HepG2 (cell line): ENCODE data around the gene ZMYM3. TPM values are rescaled to one million over a fixed set of nuclear protein-coding genes. Genes with fewer than 3 reads are reported as not detected.

Source experiments
- ARID4A ChIP-seq: sonication (generic); formaldehyde crosslinking; IDR thresholded peaks from 2 replicates; pipeline ENCODE4 v1.5.0; 2020; ENCODE audit warnings: mild to moderate bottlenecking, missing genetic modification reagents, borderline replicate concordance
- GTF3A ChIP-seq: sonication (generic); formaldehyde crosslinking; conservative IDR thresholded peaks from 2 replicates; pipeline ENCODE4 v1.4.0; 2020; ENCODE audit warnings: mild to moderate bottlenecking, missing genetic modification reagents
- HMG20A ChIP-seq: IDR thresholded peaks from 2 replicates; pipeline ENCODE4 v1.6.1; 2016; ENCODE audit warnings: borderline replicate concordance
- HNF4G ChIP-seq, 2 experiments: sonication (generic) in 1 of 2; formaldehyde crosslinking in 1 of 2; IDR thresholded peaks; 2 replicates each; pipeline versions ENCODE4 v1.4.0 to v1.6.1; 2011 to 2020; ENCODE audit warnings: borderline replicate concordance in 2 of 2, low read depth in 2 of 2, mild to moderate bottlenecking in 2 of 2, low read length in 1 of 2, missing genetic modification reagents in 1 of 2, moderate library complexity in 1 of 2
- MED8 ChIP-seq: sonication (generic); formaldehyde crosslinking; IDR thresholded peaks from 2 replicates; pipeline ENCODE4 v1.8.1; 2023; ENCODE audit warnings: mild to moderate bottlenecking, missing genetic modification reagents; ENCODE audit not compliant: insufficient replicate concordance
- NONO ChIP-seq, 2 experiments: fragments of 450-650 bp in 1 of 2; sonication (generic) in 1 of 2; formaldehyde crosslinking in 1 of 2; IDR thresholded peaks in 1 of 2; conservative IDR thresholded peaks in 1 of 2; 2 replicates each; pipeline versions ENCODE4 v1.6.1 to v1.8.0; 2017 to 2022; ENCODE audit warnings: mild to moderate bottlenecking in 1 of 2, missing genetic modification reagents in 1 of 2, moderate library complexity in 1 of 2
- U2AF1 ChIP-seq: fragments of 200-400 bp; formaldehyde crosslinking; optimal IDR thresholded peaks from 2 replicates; pipeline ENCODE3; 2017; ENCODE audit warnings: mild to moderate bottlenecking, low read depth, low read length
- ZNF280B ChIP-seq: sonication (generic); formaldehyde crosslinking; IDR thresholded peaks from 2 replicates; pipeline ENCODE4 v1.5.0; 2020; ENCODE audit warnings: missing genetic modification reagents, mild to moderate bottlenecking, borderline replicate concordance
- ZNF646 ChIP-seq: sonication (generic); formaldehyde crosslinking; IDR thresholded peaks from 2 replicates; pipeline ENCODE4 v1.9.0; 2021; ENCODE audit warnings: mild to moderate bottlenecking, missing genetic modification reagents
- ZNF782 ChIP-seq: sonication (generic); formaldehyde crosslinking; IDR thresholded peaks from 2 replicates; pipeline ENCODE4 v1.4.0; 2020; ENCODE audit warnings: missing genetic modification reagents, mild to moderate bottlenecking, borderline replicate concordance
- polyA plus RNA-seq, 8 experiments: library from polyadenylated mRNA; depleted of rRNA in 3 of 8; stranded (reverse) in 7 of 8; unstranded in 1 of 8; fragments of >200 nt; fragmentation: Illumina TruSeq in 4 of 8; extraction: Trizol in 4 of 8; gene quantifications; 2 replicates each; pipeline versions ENCODE4 v1.2.1 to v1.2.3, GENCODE V29; 2011 to 2016; ENCODE audit warnings: low read depth in 4 of 8, missing spikeins in 1 of 8, mixed read lengths in 1 of 8; ENCODE audit not compliant: insufficient read depth in 1 of 8
- total RNA-seq, 5 experiments: library from RNA; depleted of rRNA; stranded (reverse); fragments of >200 nt; fragmentation: Illumina TruSeq; extraction: Trizol; gene quantifications; 2 replicates each; pipeline ENCODE4 v1.2.3, GENCODE V29; 2016; ENCODE audit warnings: low read depth in 1 of 5
- TF ChIP-seq, protein P1 (sequence below): sonication (generic); formaldehyde crosslinking; IDR thresholded peaks from 2 replicates; pipeline ENCODE4 v1.4.0; 2020; ENCODE audit warnings: missing genetic modification reagents, borderline replicate concordance

ZMYM3 gene
- total and polyA plus RNA-seq, 2 of the 13 experiments (the other 11 are each of a cell fraction or from before 2014, with no cell fraction given): 26.4 to 35.4 TPM

DNA sequence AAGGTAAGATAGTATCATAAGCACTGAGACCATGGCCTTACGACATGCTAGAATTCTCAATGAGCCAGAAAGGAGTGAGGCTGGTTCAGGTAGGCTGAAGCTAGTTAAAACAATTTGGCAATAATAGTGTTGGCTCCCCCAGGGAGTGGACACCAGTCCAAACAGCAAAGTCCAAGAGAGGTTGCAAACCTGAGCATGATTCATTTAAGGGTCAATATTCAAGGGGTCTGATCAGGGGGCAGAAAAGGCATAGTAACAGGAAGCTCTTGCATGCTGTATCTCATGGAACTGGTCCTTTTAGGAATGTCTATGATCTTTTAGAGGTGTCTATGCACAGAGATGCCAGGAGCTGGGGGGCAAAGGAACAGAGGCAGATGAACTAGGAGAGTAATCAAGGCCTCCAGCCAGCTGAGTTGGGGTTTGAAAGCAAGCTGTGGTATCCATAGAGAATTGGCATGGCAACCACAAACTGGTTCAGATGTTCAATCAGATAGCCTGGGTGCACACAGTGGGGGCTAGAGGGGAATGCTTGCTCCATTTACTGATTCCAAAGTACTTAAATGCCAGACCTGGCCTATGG is 25.8 kb downstream of the ZMYM3 start (continued):
- TF ChIP-seq ZNF280B (CRISPR knock-in tag) (no peak), HMG20A (peak; percentile 37; the same call in 1 of the 2 replicates), U2AF1 (no peak), ZNF782 (no peak), HNF4G (IDR thresholded peaks at IDR 0.05; ENCODE audit: borderline replicate concordance, low read depth, low read length) (peak; percentile 96), HNF4G (CRISPR knock-in tag; IDR thresholded peaks at IDR 0.05; ENCODE audit: borderline replicate concordance, low read depth) (peak; percentile 83; the same call in 1 of the 2 replicates), GTF3A (CRISPR knock-in tag) (no peak), ARID4A (peak; percentile 54; the same call in 1 of the 2 replicates), MED8 (peak; percentile 72), ZNF646 (no peak), NONO (IDR thresholded peaks at IDR 0.05) (no peak), NONO (CRISPR knock-in tag; conservative IDR thresholded peaks at IDR 0.05) (no peak)
- TF ChIP-seq, protein P1, sequence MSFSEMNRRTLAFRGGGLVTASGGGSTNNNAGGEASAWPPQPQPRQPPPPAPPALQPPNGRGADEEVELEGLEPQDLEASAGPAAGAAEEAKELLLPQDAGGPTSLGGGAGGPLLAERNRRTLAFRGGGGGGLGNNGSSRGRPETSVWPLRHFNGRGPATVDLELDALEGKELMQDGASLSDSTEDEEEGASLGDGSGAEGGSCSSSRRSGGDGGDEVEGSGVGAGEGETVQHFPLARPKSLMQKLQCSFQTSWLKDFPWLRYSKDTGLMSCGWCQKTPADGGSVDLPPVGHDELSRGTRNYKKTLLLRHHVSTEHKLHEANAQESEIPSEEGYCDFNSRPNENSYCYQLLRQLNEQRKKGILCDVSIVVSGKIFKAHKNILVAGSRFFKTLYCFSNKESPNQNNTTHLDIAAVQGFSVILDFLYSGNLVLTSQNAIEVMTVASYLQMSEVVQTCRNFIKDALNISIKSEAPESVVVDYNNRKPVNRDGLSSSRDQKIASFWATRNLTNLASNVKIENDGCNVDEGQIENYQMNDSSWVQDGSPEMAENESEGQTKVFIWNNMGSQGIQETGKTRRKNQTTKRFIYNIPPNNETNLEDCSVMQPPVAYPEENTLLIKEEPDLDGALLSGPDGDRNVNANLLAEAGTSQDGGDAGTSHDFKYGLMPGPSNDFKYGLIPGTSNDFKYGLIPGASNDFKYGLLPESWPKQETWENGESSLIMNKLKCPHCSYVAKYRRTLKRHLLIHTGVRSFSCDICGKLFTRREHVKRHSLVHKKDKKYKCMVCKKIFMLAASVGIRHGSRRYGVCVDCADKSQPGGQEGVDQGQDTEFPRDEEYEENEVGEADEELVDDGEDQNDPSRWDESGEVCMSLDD: no peak
